ENCODE measurements around the gene SND1.

DNA sequence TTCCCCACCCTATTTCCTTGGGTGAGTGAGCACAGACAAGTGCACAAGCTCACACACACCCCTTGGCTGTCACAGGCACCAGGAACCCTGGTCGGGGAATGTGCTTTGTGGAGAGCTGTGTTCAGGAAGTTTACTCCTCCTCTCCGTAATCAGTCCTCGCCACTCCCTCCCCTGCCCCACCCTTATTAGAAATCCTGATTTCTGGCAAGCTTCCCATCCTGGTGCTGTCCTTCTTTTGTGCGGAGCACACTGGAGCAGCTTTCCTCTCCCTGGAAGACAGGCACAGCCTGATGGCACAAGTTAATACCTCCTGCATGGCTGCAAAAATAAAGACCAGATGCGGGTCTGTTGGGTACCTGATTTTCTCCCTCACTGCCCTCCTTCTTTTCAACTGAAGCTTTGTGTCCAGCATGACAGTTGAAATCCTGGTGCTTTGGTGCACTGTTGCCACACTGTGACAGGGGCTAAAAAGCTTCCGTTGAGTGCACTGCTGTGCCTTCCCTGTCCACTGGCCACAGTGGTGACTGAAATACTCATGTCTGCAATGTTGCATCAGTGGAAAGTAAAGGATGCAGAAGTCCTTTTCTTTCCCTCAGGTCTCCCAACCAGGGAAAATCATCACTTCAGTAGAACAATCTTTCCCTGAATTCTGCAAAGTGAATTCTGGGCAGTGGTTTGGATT, 324.2 kb downstream of the SND1 start:
- TF ChIP-seq, protein P1, sequence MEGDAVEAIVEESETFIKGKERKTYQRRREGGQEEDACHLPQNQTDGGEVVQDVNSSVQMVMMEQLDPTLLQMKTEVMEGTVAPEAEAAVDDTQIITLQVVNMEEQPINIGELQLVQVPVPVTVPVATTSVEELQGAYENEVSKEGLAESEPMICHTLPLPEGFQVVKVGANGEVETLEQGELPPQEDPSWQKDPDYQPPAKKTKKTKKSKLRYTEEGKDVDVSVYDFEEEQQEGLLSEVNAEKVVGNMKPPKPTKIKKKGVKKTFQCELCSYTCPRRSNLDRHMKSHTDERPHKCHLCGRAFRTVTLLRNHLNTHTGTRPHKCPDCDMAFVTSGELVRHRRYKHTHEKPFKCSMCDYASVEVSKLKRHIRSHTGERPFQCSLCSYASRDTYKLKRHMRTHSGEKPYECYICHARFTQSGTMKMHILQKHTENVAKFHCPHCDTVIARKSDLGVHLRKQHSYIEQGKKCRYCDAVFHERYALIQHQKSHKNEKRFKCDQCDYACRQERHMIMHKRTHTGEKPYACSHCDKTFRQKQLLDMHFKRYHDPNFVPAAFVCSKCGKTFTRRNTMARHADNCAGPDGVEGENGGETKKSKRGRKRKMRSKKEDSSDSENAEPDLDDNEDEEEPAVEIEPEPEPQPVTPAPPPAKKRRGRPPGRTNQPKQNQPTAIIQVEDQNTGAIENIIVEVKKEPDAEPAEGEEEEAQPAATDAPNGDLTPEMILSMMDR (conservative IDR thresholded peaks at IDR 0.05 in 1 of 2, IDR thresholded peaks at IDR 0.05 in 1 of 2; ENCODE audit: extremely low read depth in 1 of 2, insufficient read depth in 1 of 2, low read depth in 1 of 2, low read length in 2 of 2), result no peak
- TF ChIP-seq EZH2 (IDR thresholded peaks at IDR 0.05; ENCODE audit: borderline replicate concordance, low read length), result no peak

All from mammary epithelial cell (primary cell).